Dedifferentiated amniotic fluid mesenchymal stem cell (primary cell): ENCODE data around the gene GRIA4.

ENCODE experiments used
- DNase-seq: peaks from one replicate; pipeline ENCODE4 v3.0.0-alpha.2; 2016; ENCODE audit errors: extremely low spot score

Gene GRIA4

DNA sequence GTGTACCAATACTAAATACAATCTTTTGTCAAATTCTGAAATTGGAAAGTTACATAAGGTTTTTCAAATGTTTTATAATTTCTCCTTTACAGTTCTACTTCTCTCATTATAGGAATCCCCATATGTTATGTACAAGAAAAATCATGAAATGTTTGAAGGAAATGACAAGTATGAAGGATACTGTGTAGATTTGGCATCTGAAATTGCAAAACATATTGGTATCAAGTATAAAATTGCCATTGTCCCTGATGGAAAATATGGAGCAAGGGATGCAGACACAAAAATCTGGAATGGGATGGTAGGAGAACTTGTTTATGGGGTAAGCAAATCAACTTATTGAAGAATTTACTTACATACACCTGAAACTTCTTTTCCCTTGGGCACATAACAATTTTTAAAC lies 308.7 kb downstream of the GRIA4 start:
- no peak for DNase-seq

DNA sequence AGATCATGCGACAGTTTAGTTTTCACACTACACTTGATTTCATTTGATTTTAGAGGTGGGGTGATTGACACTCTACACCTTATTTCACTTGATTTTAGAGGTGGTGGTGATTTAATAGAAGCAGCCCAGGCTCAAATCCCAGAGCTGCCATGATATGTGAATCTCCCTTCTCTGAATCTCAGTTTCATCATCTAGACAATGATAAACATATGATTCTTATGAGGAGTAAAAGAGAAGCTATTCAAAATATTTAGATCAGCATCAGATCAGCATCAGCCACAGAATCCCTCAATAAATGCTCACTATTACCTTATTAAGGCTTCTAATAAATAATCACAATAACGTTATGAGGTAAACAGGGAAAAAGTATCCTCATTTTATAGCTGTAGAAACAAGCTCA lies 313.4 kb downstream of the GRIA4 start:
- no peak for DNase-seq

DNA sequence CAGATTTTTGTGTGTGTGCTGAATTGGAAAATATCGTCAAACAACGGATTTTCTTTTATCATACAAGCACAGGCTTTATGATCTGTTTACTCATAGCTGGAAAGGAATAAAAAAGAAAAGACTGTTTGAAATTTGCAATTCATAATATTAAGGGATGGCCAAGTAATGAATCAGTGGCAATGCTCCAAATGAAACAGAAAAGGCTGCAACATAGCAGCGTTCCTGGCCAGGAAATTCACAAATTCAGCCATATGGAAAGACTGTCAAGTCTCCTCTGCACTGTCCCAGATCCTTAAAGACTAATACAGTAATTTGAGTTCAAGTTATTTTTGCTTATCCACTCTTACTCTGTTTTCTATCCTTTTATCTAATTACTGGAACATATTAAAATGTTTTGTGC lies 313.9 kb downstream of the GRIA4 start:
- DNase-seq = no peak

DNA sequence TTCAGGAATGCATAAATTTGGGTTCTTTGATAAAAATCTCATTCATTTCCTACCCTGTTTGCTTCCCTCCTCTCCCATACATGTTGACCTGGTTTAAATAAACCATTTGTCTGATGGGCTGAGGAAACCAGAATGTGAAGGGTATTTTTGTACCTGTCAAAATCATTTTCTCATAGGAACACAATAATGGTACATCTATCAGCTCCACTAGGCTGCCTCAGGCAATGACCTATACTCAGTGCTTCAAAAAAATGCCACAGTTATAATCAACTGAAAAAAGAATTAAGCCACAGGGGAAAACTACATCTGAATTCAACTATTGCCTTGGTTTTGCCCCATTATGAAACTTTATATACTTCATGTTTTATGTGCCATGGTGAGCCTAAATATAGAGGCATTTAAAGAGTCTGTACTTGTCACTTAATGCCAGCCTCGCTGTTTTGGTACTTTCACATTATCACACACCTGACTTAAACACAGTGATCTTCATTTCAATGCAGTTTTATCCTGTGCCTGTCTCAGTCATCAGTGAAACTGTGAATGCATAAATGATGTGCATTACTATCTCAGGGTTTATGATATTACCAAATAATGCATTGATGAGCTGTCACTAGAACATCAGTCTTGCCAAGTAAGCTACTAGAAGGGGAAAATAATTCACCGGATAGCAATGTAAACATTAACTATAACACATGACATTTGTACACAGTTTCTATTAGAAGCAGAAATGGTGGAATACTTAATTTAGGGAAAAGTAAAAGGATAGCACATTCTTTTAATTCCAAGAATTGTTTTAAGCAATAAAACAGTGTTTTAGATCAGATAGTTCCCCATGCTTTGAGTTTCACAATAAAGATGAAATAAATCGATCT lies 319.4 kb downstream of the GRIA4 start:
- DNase-seq = no peak

DNA sequence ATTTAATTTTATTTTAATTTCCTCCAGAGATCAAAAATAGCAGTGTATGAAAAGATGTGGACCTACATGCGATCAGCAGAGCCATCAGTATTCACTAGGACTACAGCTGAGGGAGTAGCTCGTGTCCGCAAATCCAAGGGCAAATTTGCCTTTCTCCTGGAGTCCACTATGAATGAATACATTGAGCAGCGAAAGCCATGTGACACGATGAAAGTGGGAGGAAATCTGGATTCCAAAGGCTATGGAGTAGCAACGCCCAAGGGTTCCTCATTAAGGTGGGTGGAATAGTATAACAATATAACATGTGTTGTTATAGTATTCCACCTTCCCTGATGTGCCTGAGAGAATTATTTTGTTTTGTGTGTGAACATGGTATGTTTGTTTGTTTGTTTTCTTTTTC lies 323.8 kb downstream of the GRIA4 start:
- DNase-seq = no peak

DNA sequence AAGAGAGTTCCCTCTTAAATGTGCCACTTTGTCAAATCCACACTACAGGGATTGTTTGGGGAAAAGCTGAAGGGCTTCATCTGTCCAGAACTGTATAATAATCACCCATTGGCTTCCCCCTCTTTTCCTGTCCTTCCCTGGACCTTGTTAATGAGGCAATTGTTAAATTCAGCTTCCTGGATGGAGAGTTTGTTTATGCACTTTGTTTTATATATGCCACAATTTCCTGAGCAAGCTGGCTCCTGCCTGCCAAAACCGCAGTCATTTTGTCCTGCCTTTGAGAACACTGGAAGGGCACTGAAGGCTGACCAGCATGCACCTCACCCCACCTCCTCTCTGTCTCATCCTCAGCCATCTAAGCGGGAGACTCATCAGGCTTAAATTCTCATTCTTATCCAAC lies 325.9 kb downstream of the GRIA4 start:
- no peak for DNase-seq

DNA sequence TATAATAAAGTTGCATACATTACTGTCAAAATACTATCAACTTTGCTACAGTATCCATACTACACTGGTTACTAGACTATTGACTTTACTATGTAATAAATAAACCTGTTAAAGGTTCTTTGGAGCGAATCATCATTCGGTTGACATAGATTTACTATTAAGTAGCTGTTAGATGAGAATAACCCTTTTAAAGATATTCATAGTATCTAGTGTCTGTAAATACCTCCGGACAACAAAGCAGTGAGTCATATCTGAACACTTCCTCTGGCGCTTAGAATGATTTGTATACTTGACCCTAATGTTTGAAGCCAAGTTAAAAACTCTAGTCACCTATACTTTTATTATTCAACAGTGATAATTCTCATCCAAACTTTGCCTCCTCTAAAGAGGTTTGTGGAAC lies 327.5 kb downstream of the GRIA4 start:
- DNase-seq = no peak

DNA sequence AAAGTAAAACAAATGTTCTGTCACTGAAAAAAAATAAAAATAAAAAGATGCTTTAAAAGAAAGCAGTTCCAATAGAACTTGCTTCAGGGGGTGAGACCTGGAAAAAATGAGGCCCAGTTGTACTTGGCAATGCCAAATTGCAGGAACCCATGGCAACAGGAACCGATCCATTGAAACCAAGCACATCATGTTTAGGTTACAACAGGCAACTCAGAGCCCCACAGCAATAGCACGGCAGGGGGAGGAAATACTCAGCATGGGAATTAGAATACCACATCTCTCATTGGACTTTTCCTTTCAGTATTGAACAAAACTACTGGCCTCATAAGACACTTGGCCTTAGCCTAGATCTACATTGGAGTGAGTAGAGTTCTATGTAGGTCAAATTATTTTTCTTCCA lies 327.9 kb downstream of the GRIA4 start:
- DNase-seq = no peak

DNA sequence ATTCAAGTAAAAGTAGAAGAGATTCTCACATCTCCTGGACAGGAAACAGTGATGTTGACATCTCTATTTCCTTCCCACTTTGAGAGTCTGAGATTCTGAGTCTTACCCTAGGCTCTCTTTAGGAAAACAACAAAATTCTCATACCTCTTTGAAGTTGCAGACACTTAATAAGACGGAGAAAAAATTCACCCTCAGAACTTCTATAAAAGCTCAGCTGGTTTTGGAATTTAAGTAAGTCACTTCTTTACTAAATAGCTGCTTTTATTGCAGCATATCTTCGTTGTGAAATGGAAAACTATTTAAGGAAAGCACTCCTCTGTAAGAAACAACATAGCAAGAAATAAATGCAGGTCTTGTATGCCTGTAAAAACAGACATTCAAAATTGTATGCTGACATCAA lies 333.0 kb downstream of the GRIA4 start:
- DNase-seq = peak; percentile 39

DNA sequence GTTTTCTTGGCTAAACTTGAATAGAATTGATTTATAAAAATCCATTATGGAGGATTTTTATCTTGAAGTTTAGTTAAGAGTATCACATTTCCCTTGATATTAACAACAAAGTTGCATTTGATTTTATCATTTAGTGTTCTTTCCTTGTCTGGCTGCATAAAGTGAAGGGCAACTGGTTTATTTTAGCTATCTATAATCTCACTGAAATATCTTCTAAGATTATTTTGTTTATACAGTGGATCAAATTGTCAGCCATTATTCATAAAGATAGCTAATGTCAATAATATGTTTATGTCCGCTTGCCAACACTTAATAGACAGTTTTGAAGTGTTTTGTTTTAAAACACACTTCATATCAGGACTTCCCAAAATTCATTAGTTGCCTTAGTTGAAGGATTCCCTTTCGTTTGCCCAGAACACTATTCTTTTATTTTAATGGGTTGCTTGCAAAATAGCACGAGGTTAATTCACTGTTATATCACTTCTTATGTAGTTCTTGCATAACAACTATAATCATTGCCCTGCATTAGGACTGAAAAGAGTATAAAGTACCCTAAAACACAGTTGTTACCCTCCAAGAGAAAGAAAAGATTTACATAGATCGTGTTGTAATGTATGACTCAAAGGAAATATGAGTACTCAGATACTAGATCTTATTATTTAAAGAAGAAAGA lies 339.2 kb downstream of the GRIA4 start:
- no peak for DNase-seq

DNA sequence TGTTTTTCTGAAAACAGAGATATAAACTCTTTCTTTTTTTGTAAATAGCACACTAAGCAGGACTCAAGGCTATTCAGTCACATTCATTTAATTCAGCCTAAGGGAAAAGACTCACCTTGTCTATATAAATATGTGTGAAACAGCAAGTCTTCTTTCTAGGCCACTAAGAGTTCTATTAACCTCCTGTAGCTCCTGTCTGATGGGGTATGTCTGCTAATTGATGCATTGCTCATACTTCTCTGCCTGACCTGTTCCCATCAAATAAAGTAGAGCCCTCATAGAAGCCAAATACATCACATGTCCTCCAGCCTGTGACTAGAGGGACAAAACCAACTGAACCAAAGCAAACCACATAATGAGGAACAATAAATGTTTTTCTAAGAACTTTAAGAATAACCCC lies 344.0 kb downstream of the GRIA4 start:
- DNase-seq = no peak

DNA sequence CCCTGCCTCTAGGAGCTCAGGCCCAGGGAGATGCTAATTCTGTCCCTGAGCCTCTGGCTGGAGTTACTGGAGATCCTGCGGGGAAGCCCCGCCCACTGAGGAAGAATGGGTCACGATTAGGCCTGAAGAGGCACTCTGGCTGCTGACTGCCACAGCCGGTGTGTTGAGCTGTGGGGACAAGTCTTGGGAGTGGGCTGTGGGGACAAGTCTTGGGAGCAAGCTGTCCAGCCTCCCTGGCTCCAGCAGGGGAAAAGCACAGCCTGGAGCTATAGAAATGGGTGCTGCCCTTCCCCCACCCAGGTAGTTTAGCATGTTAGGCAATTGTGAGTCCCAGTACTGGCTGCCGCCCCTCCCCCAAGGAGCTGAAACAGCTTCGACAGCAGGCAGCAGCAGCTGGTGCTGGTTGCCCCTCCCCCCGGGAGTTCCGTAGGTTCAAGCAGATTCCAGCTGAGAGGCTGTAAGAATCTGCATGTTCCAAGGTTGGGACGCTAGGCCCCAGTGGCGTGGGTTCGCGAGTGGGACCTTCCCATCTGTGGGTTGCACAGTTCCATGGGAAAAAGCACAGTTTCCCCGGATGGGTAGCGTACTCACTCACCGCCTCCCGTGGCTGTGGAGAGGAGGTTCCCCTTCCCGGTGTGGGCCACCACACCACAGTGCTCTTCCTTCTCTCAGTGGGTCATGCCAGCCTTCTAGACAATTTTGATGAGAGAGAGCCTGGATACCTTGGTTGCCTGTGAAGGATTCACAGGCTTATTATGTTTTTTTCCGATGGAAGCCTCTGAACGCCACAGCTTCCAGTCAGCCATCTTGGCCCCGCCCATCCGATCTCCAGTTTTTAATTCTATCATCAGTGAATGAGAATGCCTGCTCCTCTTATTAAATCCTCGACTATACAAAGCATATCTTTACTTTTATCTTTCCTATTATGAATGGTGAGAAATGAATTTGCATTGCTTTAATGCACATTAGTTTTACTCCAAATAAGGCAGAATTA lies 350.7 kb downstream of the GRIA4 start:
- no peak for DNase-seq

DNA sequence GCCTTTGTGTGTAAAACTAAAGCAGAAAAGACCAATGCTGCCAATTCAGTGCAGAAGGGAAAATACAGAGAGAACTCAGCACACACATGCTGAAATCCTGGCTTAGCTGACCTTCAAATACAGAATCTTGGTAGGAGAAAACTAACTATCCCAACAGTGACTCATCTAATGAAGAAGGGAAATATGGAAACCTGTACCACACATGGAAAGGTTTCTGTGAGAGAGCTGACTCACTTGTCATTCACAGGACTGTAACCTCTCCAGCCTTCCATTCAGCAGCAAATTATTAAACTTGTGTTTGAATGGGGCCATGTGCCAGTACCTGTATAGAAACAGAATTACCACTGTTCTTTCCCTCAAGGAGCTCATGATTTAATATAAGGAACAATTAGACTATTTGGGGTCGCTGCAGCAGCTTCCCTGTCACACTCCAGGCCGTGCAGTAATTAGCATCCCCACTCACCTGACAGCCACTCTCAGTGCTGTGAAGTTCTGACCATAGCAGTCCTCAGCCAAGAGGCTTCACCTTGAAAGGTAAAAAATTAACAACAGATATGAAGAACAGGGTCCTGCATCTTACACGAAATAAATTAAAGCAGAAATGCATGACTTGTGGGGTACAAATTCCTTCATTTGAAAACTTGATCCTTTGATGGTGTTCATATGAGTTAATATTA lies 358.3 kb downstream of the GRIA4 start:
- no peak for DNase-seq

DNA sequence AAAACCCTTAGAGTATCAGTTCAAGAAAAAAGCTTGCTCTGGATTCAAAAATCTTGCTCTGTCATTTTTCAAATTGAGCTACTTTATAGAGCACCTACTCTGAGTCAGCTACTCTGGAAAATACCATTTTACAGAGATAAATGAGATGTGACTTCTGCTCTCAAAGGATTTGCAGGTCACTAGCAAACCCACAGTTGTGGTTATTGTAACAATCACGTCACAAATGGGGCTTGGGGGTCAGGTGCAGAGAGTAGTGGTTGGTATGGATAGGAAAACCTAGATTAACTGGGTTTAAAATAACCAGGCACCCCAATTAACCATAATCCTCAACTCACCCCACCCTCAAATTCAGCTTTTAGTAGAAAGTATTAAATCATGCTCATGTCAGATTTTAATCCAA lies 359.9 kb downstream of the GRIA4 start:
- DNase-seq = no peak

DNA sequence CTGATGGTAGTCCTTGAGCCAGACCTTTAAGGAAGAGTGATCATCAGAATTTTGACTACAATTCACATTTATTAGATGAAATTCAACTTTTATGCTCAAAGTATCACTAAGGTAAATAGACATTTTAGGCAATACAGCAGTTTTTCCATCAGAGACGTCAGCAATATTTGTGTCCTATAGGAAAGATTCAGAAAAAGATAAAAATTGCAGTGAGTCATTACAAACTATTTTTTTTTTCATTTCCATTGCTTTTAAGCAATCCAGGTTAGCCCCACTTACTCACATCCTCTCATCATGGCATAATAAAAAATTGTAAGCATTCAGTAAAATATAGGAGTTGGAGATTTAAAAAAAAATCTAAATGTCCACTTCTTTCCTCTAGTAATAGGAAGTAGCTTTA lies 365.3 kb downstream of the GRIA4 start:
- no peak for DNase-seq

DNA sequence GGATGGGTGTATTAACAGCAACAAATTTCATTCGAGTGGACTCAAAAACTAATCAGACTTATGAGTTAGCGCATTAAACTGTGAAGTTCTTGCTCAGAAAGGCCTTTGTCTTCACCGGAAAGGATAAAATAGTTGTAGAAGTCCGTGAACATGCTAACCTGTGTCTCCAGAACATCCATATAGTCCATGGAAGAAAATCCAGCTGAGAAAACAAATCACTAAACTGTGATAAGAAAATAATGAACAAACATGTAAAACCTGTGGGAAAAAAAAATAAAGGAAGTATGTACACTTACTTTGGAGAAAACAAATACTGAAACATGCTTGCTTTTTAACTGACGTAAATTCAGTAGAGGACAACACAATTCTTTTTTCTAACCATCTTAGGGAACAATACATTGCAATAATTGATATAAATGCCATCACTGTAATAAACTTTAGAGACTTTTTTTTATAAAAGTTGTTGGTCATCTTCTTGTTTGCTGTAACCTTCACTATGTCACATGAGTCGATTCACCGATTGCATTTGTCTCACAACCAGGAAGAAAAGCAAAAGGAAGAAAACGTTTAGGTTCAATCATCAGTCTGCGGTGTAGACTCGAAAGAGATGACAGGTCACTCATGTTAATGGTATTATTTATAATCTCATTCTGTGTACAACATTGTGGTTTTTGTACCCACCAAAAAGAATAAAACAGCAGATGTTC lies 370.3 kb downstream of the GRIA4 start:
- DNase-seq = no peak

DNA sequence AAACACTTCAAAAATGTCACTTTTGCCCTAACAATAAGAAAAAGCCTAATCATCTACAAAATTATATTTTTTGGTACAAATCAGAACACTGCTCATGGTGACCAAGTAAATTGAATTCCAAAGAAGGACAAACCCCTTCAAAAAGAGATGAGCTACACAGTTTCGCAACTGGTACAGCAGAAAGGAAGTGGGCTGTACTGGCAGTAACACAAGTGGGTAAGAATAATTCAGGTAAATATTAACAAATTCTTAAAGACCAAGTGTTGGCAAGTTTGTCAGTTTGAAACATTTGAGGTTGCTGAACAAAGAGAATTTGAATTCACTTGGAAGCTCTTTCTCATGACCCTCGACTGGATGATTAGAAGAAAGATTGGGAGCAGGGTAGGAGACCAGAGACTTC lies 376.7 kb downstream of the GRIA4 start:
- DNase-seq = no peak

DNA sequence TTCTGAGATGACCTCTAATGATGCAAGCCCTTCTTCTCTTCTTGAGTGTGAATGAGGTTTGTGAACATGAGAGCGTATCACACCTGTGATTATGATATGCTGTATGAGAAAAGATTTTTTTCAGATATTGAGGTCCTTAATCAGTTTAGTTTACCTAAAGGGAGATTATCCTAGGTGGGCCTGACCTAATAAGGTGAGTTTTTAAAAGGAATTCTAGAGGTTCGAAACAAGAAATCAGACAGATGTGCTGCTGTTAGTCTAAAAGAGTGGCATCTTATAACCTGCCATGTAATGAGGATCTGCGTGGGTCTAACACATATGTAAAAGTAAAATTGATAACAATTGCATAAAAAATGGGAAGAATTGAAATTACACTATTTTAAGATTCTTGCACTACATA lies 378.3 kb downstream of the GRIA4 start:
- DNase-seq = no peak

DNA sequence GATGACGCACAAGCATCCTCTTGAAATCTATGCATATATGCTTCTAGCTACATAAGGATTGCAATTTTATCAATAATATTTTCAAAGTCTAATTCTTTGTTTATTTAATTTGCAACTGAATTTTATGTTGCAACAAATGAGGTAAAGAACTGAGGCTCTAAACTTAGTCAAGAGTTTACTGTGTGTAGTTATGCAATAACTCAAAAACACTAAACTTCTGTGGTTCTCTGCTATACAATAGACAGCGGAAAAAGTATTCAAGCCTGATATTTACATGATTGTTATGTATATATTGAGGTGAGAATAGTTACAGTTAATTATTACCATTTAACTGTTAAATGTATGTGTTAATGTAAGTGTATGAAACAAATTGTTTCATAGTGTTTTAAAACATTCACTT lies 379.3 kb downstream of the GRIA4 start:
- no peak for DNase-seq

DNA sequence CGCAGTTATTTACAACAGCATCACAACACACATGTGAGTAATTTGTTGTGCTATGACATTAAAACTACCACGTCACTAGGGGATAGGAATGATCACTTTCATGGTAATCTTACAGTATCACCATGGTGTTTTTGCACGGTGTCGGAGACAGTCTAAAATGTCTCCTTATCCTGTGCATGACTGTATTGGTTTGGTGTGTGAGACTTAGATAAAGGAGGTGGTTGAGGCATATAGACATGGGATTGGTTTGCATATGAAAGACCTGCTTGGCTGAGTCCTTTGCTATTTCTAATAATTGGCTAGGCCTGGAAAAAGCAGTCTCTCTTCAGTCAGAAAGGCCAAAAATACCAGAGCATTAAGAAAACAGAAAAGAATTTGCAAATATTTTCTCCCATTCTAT lies 382.0 kb downstream of the GRIA4 start:
- DNase-seq = no peak
